LNCAP (cell line): ENCODE data around the gene NCS1.

ENCODE experiments used
- CTCF ChIP-seq: fragments of 450-650 bp; IDR thresholded peaks from 2 replicates; pipeline ENCODE4 v1.5.1; 2017; ENCODE audit warnings: mild to moderate bottlenecking

Gene NCS1

GRCh38 chr9:130245474-130245873 is 73.3 kb downstream of the NCS1 start:
- TF ChIP-seq CTCF: no peak

GRCh38 chr9:130246126-130246525 is 73.9 kb downstream of the NCS1 start:
- no peak for TF ChIP-seq CTCF

- no peak for TF ChIP-seq CTCF
These were observed 82.8 kb downstream of the NCS1 start for GRCh38 chr9:130254747-130255630.

GRCh38 chr9:130255631-130256134 is 83.5 kb downstream of the NCS1 start:
- TF ChIP-seq CTCF: no peak

- no peak for TF ChIP-seq CTCF
These were observed 84.4 kb downstream of the NCS1 start for GRCh38 chr9:130256644-130257043.

GRCh38 chr9:130259044-130259443 is 86.8 kb downstream of the NCS1 start:
- no peak for TF ChIP-seq CTCF

- no peak for TF ChIP-seq CTCF
These were observed 88.9 kb downstream of the NCS1 start for GRCh38 chr9:130260816-130261765.
